ENCODE data around the gene BDNF. TPM values are rescaled to one million over a fixed set of nuclear protein-coding genes. Genes with fewer than 3 reads are reported as not detected.
"Not testable (repeated sequence)": the region's sequence is repeated elsewhere in the genome, so short reads cannot be mapped to it uniquely, and the experiment has no call there.

The BDNF gene
- total RNA-seq, 1 donor from 2014 or later = 4.8 TPM

DNA sequence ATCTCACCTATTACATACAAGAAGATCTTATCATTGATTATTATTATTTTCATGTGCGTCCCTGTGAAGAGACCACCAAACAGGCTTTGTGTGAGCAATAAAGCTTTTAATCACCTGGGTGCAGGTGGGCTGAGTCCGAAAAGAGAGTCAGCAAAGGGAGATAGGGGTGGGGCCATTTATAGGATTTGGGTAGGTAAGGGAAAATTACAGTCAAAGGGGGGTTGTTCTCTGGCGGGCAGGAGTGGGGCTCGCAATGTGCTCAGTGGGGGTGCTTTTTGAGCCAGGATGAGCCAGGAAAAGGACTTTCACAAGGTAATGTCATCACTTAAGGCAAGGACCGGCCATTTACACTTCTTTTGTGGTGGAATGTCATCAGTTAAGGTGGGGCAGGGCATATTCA, 71.2 kb downstream of the BDNF start:
- not testable (repeated sequence) for DNase-seq (ENCODE audit: low read depth); H3K27me3 ChIP-seq (ENCODE audit: control insufficient read depth, insufficient read depth, low read length); H3K4me3 ChIP-seq (ENCODE audit: low read depth, low read length); H3K36me3 ChIP-seq (ENCODE audit: control insufficient read depth, insufficient read depth, low read length)

DNA sequence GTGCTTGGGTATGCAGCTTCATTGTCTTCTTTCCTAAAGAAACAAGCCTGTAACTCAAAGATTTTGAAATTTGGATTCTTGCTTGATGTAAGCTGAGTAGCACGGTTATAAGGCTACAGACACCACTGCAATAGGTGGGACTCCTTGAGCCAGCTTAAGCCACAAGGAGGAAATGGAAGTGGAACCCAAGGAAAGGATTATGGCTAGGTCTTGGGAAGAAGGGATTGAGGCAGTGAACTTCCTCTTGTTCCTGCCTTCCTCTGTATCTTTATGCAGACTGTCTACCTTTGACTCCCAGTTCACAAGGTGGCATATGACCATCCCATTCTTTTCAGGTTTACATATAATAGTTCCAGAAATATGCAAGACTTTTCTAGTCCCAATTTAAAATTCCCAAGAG, 72.3 kb downstream of the BDNF start:
- TF ChIP-seq, protein P1, sequence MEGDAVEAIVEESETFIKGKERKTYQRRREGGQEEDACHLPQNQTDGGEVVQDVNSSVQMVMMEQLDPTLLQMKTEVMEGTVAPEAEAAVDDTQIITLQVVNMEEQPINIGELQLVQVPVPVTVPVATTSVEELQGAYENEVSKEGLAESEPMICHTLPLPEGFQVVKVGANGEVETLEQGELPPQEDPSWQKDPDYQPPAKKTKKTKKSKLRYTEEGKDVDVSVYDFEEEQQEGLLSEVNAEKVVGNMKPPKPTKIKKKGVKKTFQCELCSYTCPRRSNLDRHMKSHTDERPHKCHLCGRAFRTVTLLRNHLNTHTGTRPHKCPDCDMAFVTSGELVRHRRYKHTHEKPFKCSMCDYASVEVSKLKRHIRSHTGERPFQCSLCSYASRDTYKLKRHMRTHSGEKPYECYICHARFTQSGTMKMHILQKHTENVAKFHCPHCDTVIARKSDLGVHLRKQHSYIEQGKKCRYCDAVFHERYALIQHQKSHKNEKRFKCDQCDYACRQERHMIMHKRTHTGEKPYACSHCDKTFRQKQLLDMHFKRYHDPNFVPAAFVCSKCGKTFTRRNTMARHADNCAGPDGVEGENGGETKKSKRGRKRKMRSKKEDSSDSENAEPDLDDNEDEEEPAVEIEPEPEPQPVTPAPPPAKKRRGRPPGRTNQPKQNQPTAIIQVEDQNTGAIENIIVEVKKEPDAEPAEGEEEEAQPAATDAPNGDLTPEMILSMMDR (IDR thresholded peaks at IDR 0.05; ENCODE audit: insufficient read depth, low read length, poor library complexity, severe bottlenecking) = no peak
- Histone ChIP-seq H3K4me3 (ENCODE audit: low read depth, low read length) (no peak overlapping the region), H3K27me3 (ENCODE audit: control insufficient read depth, insufficient read depth, low read length) (peaks cover 2% of the 10 kb centered on the region), H3K36me3 (ENCODE audit: control insufficient read depth, insufficient read depth, low read length) (no peaks in the 10 kb centered on the region)
- no peak for DNase-seq (ENCODE audit: low read depth)

DNA sequence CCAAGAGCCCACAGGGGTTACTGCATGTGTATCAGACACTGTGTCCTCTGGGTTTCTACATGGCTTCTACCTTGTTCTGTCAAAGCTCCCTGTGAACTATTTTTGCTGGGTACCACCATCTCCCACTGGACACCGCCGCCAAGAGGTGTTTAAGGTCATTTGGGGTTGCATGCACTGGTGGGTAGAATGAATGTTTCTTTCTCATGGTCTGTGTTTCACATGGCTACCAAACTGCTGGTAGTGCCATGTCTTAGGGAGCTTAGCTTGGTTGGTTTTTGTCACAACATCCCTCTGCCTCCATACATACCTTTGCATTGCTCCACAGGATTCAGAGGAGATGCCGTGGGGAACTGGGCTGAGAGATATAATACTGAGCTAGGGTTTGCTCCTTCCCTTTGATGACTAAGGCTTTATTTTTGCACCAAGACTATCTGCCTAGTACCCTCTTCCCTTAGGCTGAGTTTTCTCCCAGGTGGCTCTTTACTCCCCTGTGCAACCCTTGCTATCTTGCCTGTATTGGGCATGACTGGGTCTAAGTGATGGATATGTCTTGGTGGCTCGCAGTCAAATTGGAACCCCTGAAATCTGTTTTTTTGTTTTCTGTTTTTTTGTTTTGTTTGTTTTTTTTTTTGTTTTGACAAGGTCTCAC, 73.2 kb downstream of the BDNF start:
- H3K27me3 ChIP-seq (ENCODE audit: control insufficient read depth, insufficient read depth, low read length) = peaks cover 2% of the 10 kb centered on the region
- TF ChIP-seq, protein P1 (IDR thresholded peaks at IDR 0.05; ENCODE audit: insufficient read depth, low read length, poor library complexity, severe bottlenecking) = no peak
- no peaks in the 10 kb centered on the region for H3K36me3 ChIP-seq (ENCODE audit: control insufficient read depth, insufficient read depth, low read length)
- DNase-seq (ENCODE audit: low read depth) = no peak
- H3K4me3 ChIP-seq (ENCODE audit: low read depth, low read length) = no peak overlapping the region

DNA sequence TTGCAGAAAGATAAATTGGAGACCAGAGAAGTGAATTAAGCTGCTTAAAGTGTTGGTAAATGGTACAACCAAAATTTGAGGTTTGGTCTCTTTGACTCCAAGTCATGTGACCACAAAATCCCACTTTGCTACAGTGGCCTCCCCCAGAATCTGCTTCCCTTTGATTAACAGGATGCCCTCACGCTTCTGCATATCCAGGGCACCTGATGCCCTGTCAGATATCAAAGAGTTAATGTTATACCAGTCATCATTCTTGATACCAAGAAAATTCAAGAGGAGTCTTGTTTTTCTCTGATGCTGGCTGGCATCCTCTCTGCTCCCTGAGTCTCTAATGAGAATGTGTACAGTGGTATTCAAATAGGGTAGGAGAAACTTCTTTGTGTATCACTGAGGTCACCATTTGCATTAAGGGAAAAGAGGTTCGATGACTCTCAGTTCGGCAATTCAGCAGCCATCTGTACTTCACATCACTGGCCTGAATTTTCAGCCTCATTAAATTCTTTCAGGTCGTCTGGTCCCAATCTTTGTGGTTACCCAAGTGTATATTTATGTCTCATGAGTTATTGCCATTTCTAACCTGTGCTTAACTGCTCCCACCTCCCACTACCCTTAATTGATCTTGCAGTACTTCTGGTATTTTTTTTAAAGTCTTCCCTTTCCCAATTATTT, 73.9 kb downstream of the BDNF start:
- H3K27me3 ChIP-seq (ENCODE audit: control insufficient read depth, insufficient read depth, low read length) = peaks cover 2% of the 10 kb centered on the region
- no peak for DNase-seq (ENCODE audit: low read depth)
- TF ChIP-seq, protein P1 (IDR thresholded peaks at IDR 0.05; ENCODE audit: insufficient read depth, low read length, poor library complexity, severe bottlenecking) = no peak
- no peak overlapping the region for H3K4me3 ChIP-seq (ENCODE audit: low read depth, low read length)
- no peaks in the 10 kb centered on the region for H3K36me3 ChIP-seq (ENCODE audit: control insufficient read depth, insufficient read depth, low read length)

DNA sequence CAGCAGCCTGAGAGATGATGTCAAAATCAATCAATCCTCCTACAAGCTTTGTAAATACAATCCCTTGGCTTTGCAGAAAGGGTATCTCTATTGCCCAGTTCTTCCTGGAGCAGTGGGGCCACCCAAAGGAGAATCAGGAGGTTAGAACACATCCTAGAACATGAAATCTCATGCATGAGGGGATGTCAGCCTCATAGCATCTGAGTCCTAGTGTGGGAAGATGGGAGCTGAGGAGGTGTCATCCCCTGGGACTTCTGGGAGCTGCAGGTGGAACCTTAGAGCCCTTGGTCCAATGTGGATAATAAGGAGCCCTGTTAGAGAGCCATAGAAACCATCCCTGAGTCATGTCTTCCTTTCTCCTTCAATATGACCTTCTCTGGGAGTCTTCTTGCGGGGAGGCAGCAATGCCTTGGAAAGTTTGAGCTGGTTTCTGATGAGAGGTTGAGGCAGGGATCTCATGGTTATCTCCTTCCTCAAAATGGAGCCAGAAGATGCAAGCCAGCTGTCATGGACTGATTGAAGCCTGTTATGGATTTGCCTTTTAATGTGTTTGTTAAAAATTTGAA, 74.8 kb downstream of the BDNF start:
- H3K36me3 ChIP-seq (ENCODE audit: control insufficient read depth, insufficient read depth, low read length) = no peaks in the 10 kb centered on the region
- DNase-seq (ENCODE audit: low read depth) = no peak
- TF ChIP-seq, protein P1 (IDR thresholded peaks at IDR 0.05; ENCODE audit: insufficient read depth, low read length, poor library complexity, severe bottlenecking) = no peak
- peaks cover 2% of the 10 kb centered on the region for H3K27me3 ChIP-seq (ENCODE audit: control insufficient read depth, insufficient read depth, low read length)
- no peak overlapping the region for H3K4me3 ChIP-seq (ENCODE audit: low read depth, low read length)

DNA sequence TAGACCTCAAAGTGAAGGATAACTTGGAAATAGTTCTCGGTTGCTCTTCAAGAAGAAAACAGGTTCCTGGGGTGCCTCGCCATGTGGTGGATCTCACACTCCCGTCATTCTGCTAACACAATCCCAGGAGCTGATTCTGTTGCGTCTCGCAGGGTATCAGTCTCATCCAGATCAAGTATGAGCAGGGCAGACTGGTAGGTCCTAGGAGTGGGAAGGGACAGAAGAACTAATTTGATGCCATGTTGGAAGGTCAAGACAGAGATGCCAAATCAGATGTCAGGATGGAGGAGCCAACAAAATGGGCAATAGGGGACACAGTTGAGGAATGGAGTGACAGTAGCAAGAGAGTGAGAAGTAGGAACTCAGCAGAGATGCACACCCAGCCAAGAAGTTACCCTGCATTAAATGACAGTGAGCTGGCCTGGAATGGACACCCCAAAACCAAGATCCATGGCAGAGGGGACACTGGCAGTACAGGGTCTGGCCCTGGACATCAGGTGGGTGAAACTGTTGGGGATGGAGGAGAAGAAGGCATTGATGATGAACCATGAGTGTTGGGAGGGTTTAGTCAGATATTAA, 76.2 kb downstream of the BDNF start:
- no peaks in the 10 kb centered on the region for H3K36me3 ChIP-seq (ENCODE audit: control insufficient read depth, insufficient read depth, low read length)

More for the DNA sequence above, 76.2 kb downstream of the BDNF start:
- Histone ChIP-seq H3K27me3 (ENCODE audit: control insufficient read depth, insufficient read depth, low read length) (peaks cover 2% of the 10 kb centered on the region), H3K4me3 (ENCODE audit: low read depth, low read length) (no peak overlapping the region)
- DNase-seq (ENCODE audit: low read depth) = no peak
- TF ChIP-seq, protein P1 (IDR thresholded peaks at IDR 0.05; ENCODE audit: insufficient read depth, low read length, poor library complexity, severe bottlenecking) = no peak

All from kidney epithelial cell (primary cell).